ENCODE data around the gene SFXN4.
"Not testable (repeated sequence)": the region's sequence is repeated elsewhere in the genome, so short reads cannot be mapped to it uniquely, and the experiment has no call there.

Gene SFXN4

GRCh38 chr10:119190353-119190752 is 24.8 kb upstream of the SFXN4 start:
- TF ChIP-seq, protein P1, sequence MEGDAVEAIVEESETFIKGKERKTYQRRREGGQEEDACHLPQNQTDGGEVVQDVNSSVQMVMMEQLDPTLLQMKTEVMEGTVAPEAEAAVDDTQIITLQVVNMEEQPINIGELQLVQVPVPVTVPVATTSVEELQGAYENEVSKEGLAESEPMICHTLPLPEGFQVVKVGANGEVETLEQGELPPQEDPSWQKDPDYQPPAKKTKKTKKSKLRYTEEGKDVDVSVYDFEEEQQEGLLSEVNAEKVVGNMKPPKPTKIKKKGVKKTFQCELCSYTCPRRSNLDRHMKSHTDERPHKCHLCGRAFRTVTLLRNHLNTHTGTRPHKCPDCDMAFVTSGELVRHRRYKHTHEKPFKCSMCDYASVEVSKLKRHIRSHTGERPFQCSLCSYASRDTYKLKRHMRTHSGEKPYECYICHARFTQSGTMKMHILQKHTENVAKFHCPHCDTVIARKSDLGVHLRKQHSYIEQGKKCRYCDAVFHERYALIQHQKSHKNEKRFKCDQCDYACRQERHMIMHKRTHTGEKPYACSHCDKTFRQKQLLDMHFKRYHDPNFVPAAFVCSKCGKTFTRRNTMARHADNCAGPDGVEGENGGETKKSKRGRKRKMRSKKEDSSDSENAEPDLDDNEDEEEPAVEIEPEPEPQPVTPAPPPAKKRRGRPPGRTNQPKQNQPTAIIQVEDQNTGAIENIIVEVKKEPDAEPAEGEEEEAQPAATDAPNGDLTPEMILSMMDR (IDR thresholded peaks at IDR 0.05; ENCODE audit: borderline replicate concordance, insufficient read depth, low read depth, low read length): no peak
- H3K4me3 ChIP-seq (ENCODE audit: low read depth, low read length): no peak overlapping the region

DNA sequence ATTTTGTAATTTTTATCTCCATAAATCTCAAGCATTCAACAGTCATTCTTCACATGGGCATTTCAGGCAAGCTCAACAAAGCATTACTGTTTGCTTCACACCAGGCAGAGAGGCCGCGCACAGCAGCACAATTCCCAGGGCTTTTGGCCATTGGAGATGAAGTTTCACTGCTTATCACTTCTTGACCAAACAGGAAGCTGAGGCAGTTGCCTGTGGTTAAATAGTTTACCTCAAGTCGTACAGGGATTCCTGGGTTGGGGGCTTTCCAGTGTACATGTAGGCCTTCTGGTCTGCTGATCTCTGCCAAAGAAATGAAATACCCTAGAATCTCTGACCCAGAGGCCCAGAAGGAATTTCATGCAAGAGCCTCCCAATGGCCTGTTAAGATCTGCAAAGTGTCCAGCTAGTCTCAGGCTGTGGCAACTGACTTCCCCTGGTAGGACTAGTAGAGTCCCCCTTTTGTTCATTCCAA is 24.3 kb upstream of the SFXN4 start:
- no peak overlapping the region for H3K4me3 ChIP-seq (ENCODE audit: low read depth, low read length)
- TF ChIP-seq, protein P1 (IDR thresholded peaks at IDR 0.05; ENCODE audit: borderline replicate concordance, insufficient read depth, low read depth, low read length): no peak

- H3K4me3 ChIP-seq (ENCODE audit: low read depth, low read length): no peak overlapping the region
- TF ChIP-seq, protein P1 (IDR thresholded peaks at IDR 0.05; ENCODE audit: borderline replicate concordance, insufficient read depth, low read depth, low read length): no peak
Observed at GRCh38 chr10:119183664-119184412, 18.3 kb upstream of the SFXN4 start.

DNA sequence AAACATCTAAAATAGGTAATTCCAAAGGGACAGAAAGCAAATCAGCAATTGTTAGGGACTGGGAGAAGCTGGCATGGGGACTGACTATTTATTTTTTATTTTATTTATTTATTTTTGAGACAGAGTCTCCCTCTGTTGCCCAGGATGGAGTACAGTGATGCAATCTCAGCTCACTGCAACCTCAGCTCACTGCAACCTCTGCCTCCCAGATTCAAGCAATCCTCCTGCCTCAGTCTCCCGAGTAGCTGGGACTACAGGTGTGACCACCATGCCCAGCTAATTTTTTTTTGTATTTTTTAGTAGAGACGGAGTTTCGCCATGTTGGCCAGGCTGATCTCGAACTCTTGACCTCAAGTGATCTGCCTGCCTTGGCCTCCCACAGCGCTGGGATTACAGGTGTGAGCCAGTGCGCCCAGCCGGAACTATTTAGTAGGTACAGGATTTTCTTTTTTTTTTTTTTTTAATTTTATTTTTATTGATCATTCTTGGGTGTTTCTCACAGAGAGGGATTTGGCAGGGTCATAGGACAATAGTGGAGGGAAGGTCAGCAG is 15.4 kb upstream of the SFXN4 start:
- H3K4me3 ChIP-seq (ENCODE audit: low read depth, low read length): not testable (repeated sequence)

DNA sequence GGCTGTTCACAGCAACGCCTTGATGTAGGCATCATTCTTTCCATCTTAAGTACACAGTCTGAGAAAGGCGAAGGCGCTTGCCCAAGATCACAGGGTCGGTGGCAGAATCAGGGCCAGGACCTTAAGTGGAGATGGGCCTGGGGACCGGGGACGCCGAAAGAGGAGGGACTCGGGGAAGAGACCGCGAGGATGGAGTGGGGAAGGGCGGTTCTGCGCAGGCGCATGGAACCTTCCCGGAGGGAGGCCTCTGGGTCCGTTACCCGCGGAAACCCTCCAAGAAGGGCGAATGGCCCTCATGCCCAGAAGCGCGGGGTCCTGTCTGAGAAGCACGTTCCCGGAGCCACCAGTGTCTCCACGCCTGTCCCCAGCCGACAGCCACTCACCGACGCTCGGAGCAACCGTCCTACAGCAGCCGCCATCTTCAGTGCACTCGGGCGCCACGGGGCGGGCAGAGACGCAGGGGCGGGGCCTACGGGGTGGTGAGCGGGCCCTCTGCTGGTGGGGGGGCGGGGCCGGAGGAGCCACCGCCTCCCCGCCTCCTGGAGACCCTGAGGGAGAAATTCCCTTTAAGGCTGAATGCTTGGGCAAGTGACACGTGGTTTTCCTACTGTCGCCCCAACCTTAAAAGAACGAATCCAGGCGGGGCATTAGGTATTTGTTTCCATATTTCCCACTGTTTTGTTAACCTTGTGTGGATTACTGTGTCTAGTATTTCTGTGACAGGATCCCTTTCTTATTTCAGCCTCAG is 13.0 kb upstream of the SFXN4 start, which contains the start of gene PRDX3:
Gene PRDX3, minus strand, starts transcription at position 441 of the 748 bp plus-strand sequence. Its CDS starts 22 bp downstream, at position 419.
- peak within 1 kb of the TSS; percentile 95 for H3K4me3 ChIP-seq (ENCODE audit: low read depth, low read length)
- TF ChIP-seq, protein P1 (IDR thresholded peaks at IDR 0.05; ENCODE audit: borderline replicate concordance, insufficient read depth, low read depth, low read length): peak; percentile 27; the same call in 1 of the 2 replicates

GRCh38 chr10:119177708-119178371 is 12.3 kb upstream of the SFXN4 start:
- peak overlapping the region; percentile 95 for H3K4me3 ChIP-seq (ENCODE audit: low read depth, low read length)
- TF ChIP-seq, protein P1 (IDR thresholded peaks at IDR 0.05; ENCODE audit: borderline replicate concordance, insufficient read depth, low read depth, low read length): no peak

DNA sequence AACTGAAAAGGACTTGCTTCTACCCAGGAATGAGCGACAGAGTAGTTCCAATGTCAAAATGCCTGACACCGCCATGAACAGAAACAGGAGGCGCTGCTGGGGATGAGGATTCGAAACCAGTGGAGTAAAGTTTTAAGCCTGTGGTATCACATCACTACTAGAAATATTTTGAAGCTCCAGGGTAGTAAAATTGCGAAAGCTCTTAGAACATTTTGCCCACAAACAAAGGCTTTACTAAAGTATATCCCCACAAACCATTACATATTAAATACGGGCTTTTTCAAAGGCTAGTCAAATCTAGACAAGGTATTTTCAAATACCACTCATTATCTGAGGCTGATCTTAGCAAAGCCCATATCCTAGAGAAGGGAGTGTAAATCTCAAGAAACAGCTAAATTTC is 10.7 kb upstream of the SFXN4 start:
- TF ChIP-seq, protein P1 (IDR thresholded peaks at IDR 0.05; ENCODE audit: borderline replicate concordance, insufficient read depth, low read depth, low read length): no peak
- H3K4me3 ChIP-seq (ENCODE audit: low read depth, low read length): no peak overlapping the region
